GM19467 (cell line): ENCODE results near the gene MBP.

Experiments
- ATAC-seq: cut with Tn5 transposase; IDR thresholded peaks from one replicate; pipeline ENCODE4 v1.9.1; 2021; ENCODE audit warnings: mild to moderate bottlenecking, moderate library complexity; ENCODE audit not compliant: unreplicated experiment

Gene MBP

DNA sequence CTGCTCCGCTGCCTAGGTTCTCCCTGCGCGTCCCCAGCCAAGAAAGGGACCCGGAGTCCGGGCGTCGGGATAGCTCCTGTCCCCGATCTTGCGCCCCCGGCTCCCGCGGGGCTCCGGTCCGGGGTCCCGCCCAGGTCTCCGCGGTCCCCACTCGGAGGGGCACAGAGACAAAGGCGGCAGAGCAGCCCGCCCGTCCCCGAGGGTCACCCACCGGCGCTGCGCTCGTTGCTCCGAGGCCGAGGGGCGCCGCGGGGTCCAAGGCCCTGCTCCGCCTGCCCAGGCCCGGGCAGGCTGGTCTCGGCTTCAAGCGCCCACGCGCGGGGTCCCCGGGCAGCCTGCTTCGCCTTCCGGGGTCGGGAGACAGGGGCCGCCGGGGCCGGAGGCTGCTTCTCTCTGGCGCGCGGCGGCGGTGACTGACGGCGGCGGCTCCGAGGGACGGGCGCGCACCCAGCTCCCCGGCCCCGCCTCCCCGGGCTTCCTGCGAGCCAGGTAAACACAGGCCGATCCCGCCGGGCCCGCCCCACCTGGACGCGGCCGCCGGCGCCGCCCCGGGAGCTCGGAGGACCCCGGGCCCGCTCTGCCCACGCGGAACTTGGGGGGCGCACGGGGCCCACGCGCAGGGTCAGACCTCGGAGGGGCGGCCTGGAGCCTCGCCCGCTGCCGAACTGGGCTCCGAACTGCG lies at the start of gene MBP:
Gene MBP, minus strand, starts transcription at position 415 of the 682 bp plus-strand sequence. CDS start 27,522 bp downstream, outside the sequence.
- peak; percentile 44 for ATAC-seq

GRCh38 chr18:77181950-77182707 lies 49.5 kb upstream of the MBP start:
- ATAC-seq = no peak

GRCh38 chr18:77178559-77178958 lies 46.0 kb upstream of the MBP start:
- ATAC-seq = no peak

GRCh38 chr18:77177009-77177408 lies 44.4 kb upstream of the MBP start:
- ATAC-seq = no peak

- no peak for ATAC-seq
Observed at GRCh38 chr18:77173275-77174030, 40.9 kb upstream of the MBP start.

GRCh38 chr18:77170890-77171410 lies 38.4 kb upstream of the MBP start:
- ATAC-seq = no peak

DNA sequence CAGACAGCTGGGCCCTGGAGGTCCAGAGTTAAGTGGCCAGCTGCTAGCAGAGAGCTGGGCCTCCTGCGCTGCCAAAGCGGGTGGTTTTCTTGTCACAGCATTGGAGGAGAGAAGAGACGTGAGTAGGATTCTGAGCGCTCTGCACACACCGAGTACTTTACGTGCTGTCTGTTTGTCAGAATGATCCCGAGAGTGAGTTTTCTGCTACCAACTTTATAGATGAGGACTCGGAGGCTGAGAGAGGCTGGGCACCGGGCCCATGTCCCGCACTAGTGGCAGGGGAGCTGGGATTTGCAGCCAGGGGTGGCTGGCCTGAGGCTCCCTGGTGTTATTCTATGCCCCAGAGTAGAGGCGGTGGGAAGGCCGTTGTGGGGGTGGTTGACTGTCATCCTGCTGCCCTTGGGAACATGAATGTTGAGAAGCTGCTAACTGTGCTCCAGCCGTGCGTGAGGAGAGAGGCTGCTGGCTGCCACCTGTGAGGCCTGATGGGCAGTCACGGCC lies 36.3 kb upstream of the MBP start:
- no peak for ATAC-seq

DNA sequence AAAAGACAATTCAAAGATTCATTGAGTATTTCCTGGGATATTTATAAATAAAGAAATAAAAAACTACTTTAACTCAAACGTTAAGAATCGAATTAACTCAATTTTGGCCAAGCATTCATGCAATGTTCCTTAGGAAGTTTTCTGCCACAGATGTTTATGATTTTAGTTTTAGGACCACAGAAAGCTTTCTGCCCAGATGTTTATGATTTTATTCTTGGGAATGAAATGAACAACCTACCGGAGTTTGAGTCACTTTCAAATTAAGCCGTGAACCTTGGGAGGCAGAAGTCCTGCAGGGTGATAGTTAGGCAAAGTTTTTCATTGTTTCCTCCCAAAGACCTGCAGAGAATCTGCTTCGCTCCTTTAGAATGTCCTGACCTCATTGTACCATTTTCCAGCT lies 34.7 kb upstream of the MBP start:
- no peak for ATAC-seq

DNA sequence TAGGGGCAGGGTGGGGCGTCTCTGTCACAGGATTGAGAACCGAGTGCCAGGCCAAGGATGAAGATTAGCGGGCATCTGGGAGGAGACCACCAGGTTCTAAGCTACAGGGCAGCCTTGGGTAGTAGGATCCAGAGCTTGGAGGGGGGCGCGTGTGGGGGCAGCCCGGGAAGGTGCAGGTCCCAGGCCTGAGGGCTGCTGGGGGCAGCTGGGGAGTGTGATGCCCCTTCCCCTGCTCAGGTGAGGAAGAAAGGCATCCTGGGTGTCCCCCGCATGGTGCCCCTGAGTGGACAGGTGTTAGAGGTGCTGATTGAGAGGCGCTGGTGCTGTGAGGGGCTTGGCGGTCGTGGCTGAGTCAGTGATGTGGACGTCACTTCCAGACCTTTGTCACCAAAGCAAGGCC lies 33.9 kb upstream of the MBP start:
- no peak for ATAC-seq

GRCh38 chr18:77165503-77166188 lies 33.1 kb upstream of the MBP start:
- no peak for ATAC-seq

- no peak for ATAC-seq
Observed at GRCh38 chr18:77164763-77165485, 32.3 kb upstream of the MBP start.

DNA sequence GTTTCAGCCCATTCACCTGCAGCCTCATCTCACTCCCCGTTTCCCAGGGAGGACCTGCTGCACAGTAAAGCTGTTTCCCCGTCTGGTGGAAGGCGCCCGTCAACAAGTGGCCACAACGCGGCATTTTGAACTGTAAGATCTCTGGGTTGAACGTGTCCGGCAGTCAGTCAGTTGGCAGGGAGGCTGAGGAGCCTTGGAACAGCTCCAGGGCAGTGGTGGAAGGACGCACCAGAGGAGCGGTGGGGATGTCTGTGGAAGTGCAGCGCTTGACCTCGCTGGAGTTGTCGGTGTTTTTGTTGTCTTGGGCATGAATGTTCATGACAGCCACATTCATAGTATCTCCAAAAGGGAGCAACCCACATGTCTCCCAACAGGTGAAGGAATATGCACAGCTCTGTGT lies 31.4 kb upstream of the MBP start:
- ATAC-seq = no peak

- ATAC-seq = no peak
Observed at GRCh38 chr18:77162580-77162979, 30.0 kb upstream of the MBP start.

GRCh38 chr18:77161961-77162360 lies 29.4 kb upstream of the MBP start:
- no peak for ATAC-seq

DNA sequence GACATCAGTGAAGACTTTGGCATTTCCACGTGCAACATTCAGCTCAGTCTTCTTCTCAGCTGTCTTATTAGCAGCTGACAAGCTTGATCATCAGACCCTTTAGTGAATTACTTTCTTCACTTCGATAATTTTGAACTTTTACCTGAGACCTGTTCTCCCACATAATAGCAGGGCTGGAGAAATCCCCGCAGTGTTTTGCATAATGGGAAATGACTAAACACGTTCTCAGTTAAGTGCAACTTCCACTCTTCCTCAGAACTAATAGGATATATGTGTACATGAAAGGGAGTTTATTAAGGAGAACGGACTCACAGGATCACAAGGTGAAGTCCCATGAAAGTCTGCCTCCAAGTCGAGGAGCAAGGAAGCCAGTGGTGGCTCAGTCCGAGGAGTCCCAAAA lies 28.8 kb upstream of the MBP start:
- ATAC-seq = no peak

DNA sequence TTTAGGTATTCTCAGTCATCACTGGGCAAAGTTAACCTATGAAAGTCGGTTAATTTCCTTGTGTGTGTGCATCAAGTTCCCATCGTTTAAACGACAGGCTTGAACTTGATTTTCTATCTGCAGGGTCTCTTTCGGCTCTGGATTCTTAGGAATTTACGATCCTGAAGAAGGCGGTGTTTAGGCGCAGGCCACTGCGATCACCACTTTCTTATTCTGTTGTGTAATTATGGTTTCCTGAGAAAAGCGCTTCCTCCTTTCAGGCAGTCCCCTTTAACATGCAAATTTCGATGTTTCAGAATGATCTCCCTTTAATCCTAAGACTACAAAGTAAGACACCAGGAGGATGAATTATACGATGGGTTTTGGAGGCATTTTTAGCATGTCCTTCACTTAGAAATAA lies 27.9 kb upstream of the MBP start:
- no peak for ATAC-seq

DNA sequence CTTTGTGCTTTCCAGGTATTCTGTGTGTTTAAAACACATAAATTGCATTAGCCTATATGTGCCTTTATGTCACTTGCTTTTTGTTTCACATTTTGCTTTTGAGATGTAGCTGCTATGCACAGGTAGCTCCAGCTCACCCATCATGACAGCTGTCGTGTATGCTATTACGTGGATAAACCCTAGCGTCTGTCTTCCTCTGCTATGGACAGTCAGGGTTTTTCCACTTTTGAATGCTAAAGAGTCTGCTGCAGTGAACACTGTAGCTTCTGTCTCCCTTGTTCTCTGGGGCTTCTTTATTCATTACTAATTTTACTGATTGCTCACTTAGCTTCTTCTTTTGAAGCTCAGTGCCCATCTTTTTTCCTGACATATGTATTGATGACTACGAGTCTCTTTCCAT lies 24.7 kb upstream of the MBP start:
- no peak for ATAC-seq

- ATAC-seq = no peak
Observed at GRCh38 chr18:77155031-77155430, 22.4 kb upstream of the MBP start.

GRCh38 chr18:77153404-77153803 lies 20.8 kb upstream of the MBP start:
- no peak for ATAC-seq
